ENCODE measurements around the gene WNT9A. TPM values are rescaled to one million over a fixed set of nuclear protein-coding genes. Genes with fewer than 3 reads are reported as not detected.

The WNT9A gene
- total and polyA plus RNA-seq, 3 donors from 2014 or later, result 3.1 to 4.3 (median 3.5) TPM

GRCh38 chr1:227949341-227949921 lies 1.7 kb upstream of the WNT9A start:
- Histone ChIP-seq H3K27ac (no peak overlapping the region), H3K36me3 (ENCODE audit: low read depth, missing control alignments) (no peaks in the 10 kb centered on the region), H3K9me3 (no peaks in the 10 kb centered on the region), H3K27me3 (no peaks in the 10 kb centered on the region), H3K4me3 (no peak overlapping the region), H3K4me1 (peaks cover 23% of the 10 kb centered on the region)
- intact Hi-C loops (cut with DNase I; ENCODE audit: low total_unique reads), result loop anchor here (5.0 to 10.0 kb wide), 2 partner anchors 62 to 465 kb away; no protein-coding TSS in a partner anchor
- no peak for TF ChIP-seq CTCF (IDR thresholded peaks at IDR 0.05)
- TF ChIP-seq POLR2A (IDR thresholded peaks at IDR 0.05), result no peak
- 71 to 75% methylated on average over 8 to 11 of the region's 11 CpGs for WGBS, 2 donors
- DNase-seq, result no peak

DNA sequence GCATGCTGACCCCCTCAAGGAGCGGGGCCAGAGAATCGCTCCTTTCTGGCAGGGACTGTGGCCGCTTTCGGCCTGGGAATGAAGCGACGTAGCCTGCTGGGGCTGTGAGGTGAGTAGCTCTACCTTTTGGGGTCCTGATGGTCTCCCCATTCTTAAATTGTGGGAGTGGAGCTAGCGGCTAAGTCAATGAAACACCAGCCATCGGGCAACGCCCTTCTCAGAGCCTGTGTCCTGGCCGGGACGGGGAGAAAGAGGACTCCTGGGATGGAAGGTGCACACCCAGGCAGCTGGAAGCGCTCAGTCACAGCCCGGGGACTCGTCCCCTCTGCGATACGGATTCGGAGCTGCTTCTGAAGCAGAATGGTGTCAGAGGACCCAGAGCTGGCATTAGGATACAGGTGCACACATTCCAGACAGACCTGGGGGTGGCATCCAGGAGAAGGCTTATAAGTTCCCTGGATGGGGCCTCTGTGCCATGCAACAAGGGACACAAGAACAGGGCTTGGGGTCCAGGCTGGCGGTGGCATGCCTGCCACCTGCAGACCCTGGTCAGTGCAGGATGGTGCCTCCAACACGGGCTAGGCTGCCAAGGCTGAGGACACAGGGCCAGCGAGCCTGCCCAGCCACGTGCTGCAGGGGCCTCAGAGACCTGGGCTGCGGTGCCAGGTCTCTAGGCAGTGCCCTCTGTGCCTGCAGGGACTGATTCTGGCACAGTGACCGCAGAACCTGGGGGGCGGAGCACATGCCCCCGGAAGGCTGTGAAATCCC lies 945 bp upstream of the WNT9A start:
- Histone ChIP-seq H3K4me1 (peaks cover 23% of the 10 kb centered on the region), H3K36me3 (ENCODE audit: low read depth, missing control alignments) (no peaks in the 10 kb centered on the region), H3K27ac (peak overlapping the region; percentile 59 to 74), H3K4me3 (peak overlapping the region; percentile 50 to 67), H3K27me3 (no peaks in the 10 kb centered on the region), H3K9me3 (no peaks in the 10 kb centered on the region)
- intact Hi-C loops (cut with DNase I; ENCODE audit: low total_unique reads), result loop anchor here (5.0 to 10.0 kb wide), 2 partner anchors 61 to 464 kb away; no protein-coding TSS in a partner anchor
- WGBS, 2 donors, result 17 to 25% methylated on average over 11 to 25 of the region's 25 CpGs
- TF ChIP-seq CTCF (IDR thresholded peaks at IDR 0.05) (no peak), POLR2A (IDR thresholded peaks at IDR 0.05) (no peak)
- no peak for DNase-seq

- Histone ChIP-seq H3K27me3 (no peaks in the 10 kb centered on the region), H3K4me3 (peak overlapping the region; percentile 51 to 58), H3K4me1 (peaks cover 23% of the 10 kb centered on the region), H3K27ac (peak overlapping the region; percentile 70 to 74), H3K36me3 (ENCODE audit: low read depth, missing control alignments) (no peaks in the 10 kb centered on the region), H3K9me3 (no peaks in the 10 kb centered on the region)
- TF ChIP-seq POLR2A (IDR thresholded peaks at IDR 0.05), result no peak
- TF ChIP-seq CTCF (IDR thresholded peaks at IDR 0.05), result no peak
- DNase-seq, result no peak
- 0 to 2% methylated on average over 5 to 33 of the region's 36 CpGs for WGBS, 2 donors
- intact Hi-C loops (cut with DNase I; ENCODE audit: low total_unique reads), result loop anchor here (5.0 to 10.0 kb wide), 2 partner anchors 60 to 463 kb away; no protein-coding TSS in a partner anchor
Observed at GRCh38 chr1:227947386-227947675, 401 bp downstream of the WNT9A start.

- Histone ChIP-seq H3K4me1 (peaks cover 23% of the 10 kb centered on the region), H3K4me3 (peak overlapping the region; percentile 51 to 58), H3K36me3 (ENCODE audit: low read depth, missing control alignments) (no peaks in the 10 kb centered on the region), H3K27ac (peak overlapping the region; percentile 70 to 74), H3K9me3 (no peaks in the 10 kb centered on the region), H3K27me3 (no peaks in the 10 kb centered on the region)
- TF ChIP-seq CTCF (IDR thresholded peaks at IDR 0.05) (peak; percentile 74 to 81 (median 75)), POLR2A (IDR thresholded peaks at IDR 0.05) (no peak)
- intact Hi-C loops (cut with DNase I; ENCODE audit: low total_unique reads), result loop anchor here (5.0 to 10.0 kb wide), 2 partner anchors 60 to 462 kb away; no protein-coding TSS in a partner anchor
- peak; percentile 78 for DNase-seq
- WGBS, 2 donors, result 0 to 1% methylated on average over 60 of the region's 61 CpGs
Observed at GRCh38 chr1:227946624-227947385, 927 bp downstream of the WNT9A start.
